Neural crest cell (in vitro differentiated cells): ENCODE measurements around the gene HENMT1. TPM values are rescaled to one million over a fixed set of nuclear protein-coding genes. Genes with fewer than 3 reads are reported as not detected.
"Not testable (repeated sequence)": the region's sequence is repeated elsewhere in the genome, so short reads cannot be mapped to it uniquely, and the experiment has no call there.

Experiments used
- DNase-seq: peaks from one replicate; pipeline ENCODE4 v3.0.0; 2021; ENCODE audit warnings: low read depth, mixed read lengths, low spot score
- H3K27ac Mint-ChIP-seq: one replicate; pipeline ENCODE4 v1.8.0; 2021; ENCODE audit warnings: mild to moderate bottlenecking, mixed read lengths; ENCODE audit not compliant: unreplicated experiment
- H3K27me3 Mint-ChIP-seq: 2 replicates; pipeline ENCODE4 v1.8.0; 2021; ENCODE audit warnings: low read depth, mild to moderate bottlenecking, mixed read lengths
- H3K36me3 Mint-ChIP-seq: 2 replicates; pipeline ENCODE4 v1.8.0; 2021; ENCODE audit warnings: low read depth, mild to moderate bottlenecking, mixed read lengths
- H3K4me1 Mint-ChIP-seq: 2 replicates; pipeline ENCODE4 v1.8.0; 2021; ENCODE audit warnings: mixed read lengths
- H3K4me3 Mint-ChIP-seq: one replicate; pipeline ENCODE4 v1.8.0; 2021; ENCODE audit warnings: mild to moderate bottlenecking, mixed read lengths
- H3K9me3 Mint-ChIP-seq: 2 replicates; pipeline ENCODE4 v1.8.0; 2021; ENCODE audit warnings: mixed read lengths
- CTCF ChIP-seq: fragments of 200-600 bp; sonication (generic); conservative IDR thresholded peaks from 2 replicates; pipeline ENCODE4 v1.5.0; 2021; ENCODE audit warnings: antibody characterized with exemption, mild to moderate bottlenecking
- total RNA-seq: library from RNA; stranded (reverse); gene quantifications from 2 replicates; pipeline ENCODE4 v1.2.1, GENCODE V29; 2021

HENMT1 gene
- total RNA-seq, 1 donor from 2014 or later = 9.0 TPM

GRCh38 chr1:108691942-108692723 lies 31.2 kb upstream of the HENMT1 start, which contains the start of gene PRPF38B:
Gene PRPF38B, plus strand, starts transcription at chr1:108692310. Its CDS starts 282 bp downstream, at chr1:108692592.
- peaks cover 5% of the 10 kb centered on the region for H3K36me3 Mint-ChIP-seq
- no peak for TF ChIP-seq CTCF
- H3K27ac Mint-ChIP-seq = peak within 1 kb of the TSS; percentile 99

GRCh38 chr1:108691128-108691941 lies 30.4 kb upstream of the HENMT1 start:
- H3K27me3 Mint-ChIP-seq = peaks cover 19% of the 10 kb centered on the region
- peaks cover 5% of the 10 kb centered on the region for H3K36me3 Mint-ChIP-seq
- H3K4me1 Mint-ChIP-seq = peaks cover 35% of the 10 kb centered on the region
- no peaks in the 10 kb centered on the region for H3K9me3 Mint-ChIP-seq
- no peak for TF ChIP-seq CTCF
- peak overlapping the region; percentile 100 for H3K4me3 Mint-ChIP-seq
- no peak for DNase-seq
- H3K27ac Mint-ChIP-seq = peak overlapping the region; percentile 99

More at GRCh38 chr1:108691942-108692723, 31.2 kb upstream of the HENMT1 start, which contains the start of gene PRPF38B:
- peak; percentile 87 for DNase-seq
- Mint-ChIP-seq H3K4me1 (peaks cover 35% of the 10 kb centered on the region), H3K9me3 (no peaks in the 10 kb centered on the region), H3K27me3 (peaks cover 17% of the 10 kb centered on the region), H3K4me3 (peak within 1 kb of the TSS; percentile 100)

- DNase-seq = no peak
- no peak overlapping the region for H3K27ac Mint-ChIP-seq
- H3K4me3 Mint-ChIP-seq = no peak overlapping the region
- H3K36me3 Mint-ChIP-seq = no peaks in the 10 kb centered on the region
- H3K9me3 Mint-ChIP-seq = no peaks in the 10 kb centered on the region
- no peak for TF ChIP-seq CTCF
- peaks cover 14% of the 10 kb centered on the region for H3K4me1 Mint-ChIP-seq
- H3K27me3 Mint-ChIP-seq = peaks cover 26% of the 10 kb centered on the region
These were observed 25.9 kb upstream of the HENMT1 start for GRCh38 chr1:108686614-108687313.

- H3K9me3 Mint-ChIP-seq = no peaks in the 10 kb centered on the region
- no peak overlapping the region for H3K27ac Mint-ChIP-seq
- no peak for DNase-seq
- no peaks in the 10 kb centered on the region for H3K36me3 Mint-ChIP-seq
- peaks cover 3% of the 10 kb centered on the region for H3K4me1 Mint-ChIP-seq
- H3K27me3 Mint-ChIP-seq = peaks cover 28% of the 10 kb centered on the region
- TF ChIP-seq CTCF = no peak
- H3K4me3 Mint-ChIP-seq = no peak overlapping the region
These were observed 24.6 kb upstream of the HENMT1 start for GRCh38 chr1:108685529-108685928.

GRCh38 chr1:108681701-108682100 lies 20.8 kb upstream of the HENMT1 start:
- H3K4me1 Mint-ChIP-seq, H3K9me3 Mint-ChIP-seq, DNase-seq, H3K36me3 Mint-ChIP-seq, H3K27ac Mint-ChIP-seq, H3K4me3 Mint-ChIP-seq: not testable (repeated sequence)
- peaks cover 11% of the 10 kb centered on the region for H3K27me3 Mint-ChIP-seq
